AG04450 (cell line): ENCODE measurements around the gene DOCK9. TPM values are rescaled to one million over a fixed set of nuclear protein-coding genes. Genes with fewer than 3 reads are reported as not detected.

Experiments used
- CTCF ChIA-PET: fragments of 300-600, 350-600 bp; formaldehyde crosslinking; extraction: SDS; loops from one replicate; lab custom pipeline; 2022; ENCODE audit warnings: antibody characterized with exemption, inconsistent platforms; lab: Charles Lee
- POLR2A ChIA-PET: fragments of 350-600 bp; formaldehyde crosslinking; extraction: SDS; loops from one replicate; lab custom pipeline; 2021; ENCODE audit warnings: antibody characterized with exemption, inconsistent platforms; lab: Yijun Ruan, JAX
- DNase-seq: peaks from one replicate; pipeline ENCODE4 v3.0.0-alpha.2; 2011; ENCODE audit warnings: low read depth, low spot score
- H3K27ac ChIP-seq: one replicate; pipeline ENCODE4 v1.5.1; 2012; ENCODE audit warnings: low read depth, low read length, control low read depth
- H3K27me3 ChIP-seq: one replicate; pipeline ENCODE4 v1.6.0; 2012; ENCODE audit warnings: low read length; ENCODE audit not compliant: control insufficient read depth, insufficient read depth
- H3K4me3 ChIP-seq: 2 replicates; pipeline ENCODE4 v1.5.1; 2011; ENCODE audit warnings: mild to moderate bottlenecking, low read depth, low read length, control low read depth
- H3K9me3 ChIP-seq: 2 replicates; pipeline ENCODE4 v1.5.1; 2012; ENCODE audit warnings: low read length; ENCODE audit not compliant: control insufficient read depth, insufficient read depth
- polyA plus RNA-seq: library from polyadenylated mRNA; depleted of rRNA; stranded (reverse); fragments of >200 nt; gene quantifications from 2 replicates; pipeline ENCODE4 v1.2.3, GENCODE V29; 2011
- TF ChIP-seq, protein P1 (sequence below): IDR thresholded peaks from 2 replicates; pipeline ENCODE4 v1.5.1; 2011; ENCODE audit warnings: low read depth, low read length, control low read depth, inconsistent platforms

Gene DOCK9
- polyA plus RNA-seq, 1 experiment: 9.6 TPM

DNA sequence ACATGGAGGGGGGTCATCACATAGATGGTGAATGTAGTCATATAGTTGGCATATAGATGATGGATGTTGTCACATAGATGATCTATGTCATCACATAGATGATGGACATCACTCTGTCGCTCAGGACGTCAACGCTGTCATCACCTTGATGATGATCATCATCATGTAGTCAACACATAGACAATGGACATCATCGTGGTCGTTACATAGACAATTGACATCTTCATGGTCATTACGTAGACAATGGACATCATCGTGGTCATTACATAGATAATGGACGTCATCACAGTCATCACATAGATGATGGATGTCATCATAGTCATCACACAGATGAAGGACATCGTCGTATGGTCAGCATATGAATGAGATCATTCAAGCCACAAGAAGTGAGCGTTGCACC is 196.8 kb downstream of the DOCK9 start:
- TF ChIP-seq, protein P1, sequence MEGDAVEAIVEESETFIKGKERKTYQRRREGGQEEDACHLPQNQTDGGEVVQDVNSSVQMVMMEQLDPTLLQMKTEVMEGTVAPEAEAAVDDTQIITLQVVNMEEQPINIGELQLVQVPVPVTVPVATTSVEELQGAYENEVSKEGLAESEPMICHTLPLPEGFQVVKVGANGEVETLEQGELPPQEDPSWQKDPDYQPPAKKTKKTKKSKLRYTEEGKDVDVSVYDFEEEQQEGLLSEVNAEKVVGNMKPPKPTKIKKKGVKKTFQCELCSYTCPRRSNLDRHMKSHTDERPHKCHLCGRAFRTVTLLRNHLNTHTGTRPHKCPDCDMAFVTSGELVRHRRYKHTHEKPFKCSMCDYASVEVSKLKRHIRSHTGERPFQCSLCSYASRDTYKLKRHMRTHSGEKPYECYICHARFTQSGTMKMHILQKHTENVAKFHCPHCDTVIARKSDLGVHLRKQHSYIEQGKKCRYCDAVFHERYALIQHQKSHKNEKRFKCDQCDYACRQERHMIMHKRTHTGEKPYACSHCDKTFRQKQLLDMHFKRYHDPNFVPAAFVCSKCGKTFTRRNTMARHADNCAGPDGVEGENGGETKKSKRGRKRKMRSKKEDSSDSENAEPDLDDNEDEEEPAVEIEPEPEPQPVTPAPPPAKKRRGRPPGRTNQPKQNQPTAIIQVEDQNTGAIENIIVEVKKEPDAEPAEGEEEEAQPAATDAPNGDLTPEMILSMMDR: no peak
- H3K9me3 ChIP-seq: no peaks in the 10 kb centered on the region; the same call in 1 of the 2 replicates
- ChIA-PET CTCF (no interaction called here), POLR2A (no interaction called here)
- DNase-seq: no peak
- no peak overlapping the region for H3K4me3 ChIP-seq
- no peak overlapping the region for H3K27ac ChIP-seq
- peaks cover 9% of the 10 kb centered on the region for H3K27me3 ChIP-seq

DNA sequence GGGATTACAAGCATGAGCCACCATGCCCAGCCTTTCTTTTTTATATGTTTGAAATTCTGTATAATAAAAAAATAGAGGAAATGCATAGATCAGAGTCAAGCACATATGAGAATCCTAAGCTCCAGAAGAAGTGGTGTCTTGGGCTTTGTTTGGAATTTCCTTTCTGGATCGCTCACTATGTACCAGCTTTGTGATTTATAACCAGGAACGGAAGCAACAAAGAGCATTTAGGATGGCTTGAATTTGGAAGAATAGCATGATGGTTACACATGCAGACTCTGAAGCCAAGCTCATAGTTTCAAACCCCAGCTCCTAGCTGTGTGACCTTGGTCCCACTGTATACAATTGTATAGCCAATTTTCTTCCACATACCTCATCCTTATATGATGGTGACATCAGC is 197.4 kb downstream of the DOCK9 start:
- ChIA-PET POLR2A (no interaction called here), CTCF (no interaction called here)
- TF ChIP-seq, protein P1: no peak
- Histone ChIP-seq H3K4me3 (no peak overlapping the region), H3K27ac (no peak overlapping the region), H3K27me3 (peaks cover 6% of the 10 kb centered on the region), H3K9me3 (no peaks in the 10 kb centered on the region; the same call in 1 of the 2 replicates)
- no peak for DNase-seq

DNA sequence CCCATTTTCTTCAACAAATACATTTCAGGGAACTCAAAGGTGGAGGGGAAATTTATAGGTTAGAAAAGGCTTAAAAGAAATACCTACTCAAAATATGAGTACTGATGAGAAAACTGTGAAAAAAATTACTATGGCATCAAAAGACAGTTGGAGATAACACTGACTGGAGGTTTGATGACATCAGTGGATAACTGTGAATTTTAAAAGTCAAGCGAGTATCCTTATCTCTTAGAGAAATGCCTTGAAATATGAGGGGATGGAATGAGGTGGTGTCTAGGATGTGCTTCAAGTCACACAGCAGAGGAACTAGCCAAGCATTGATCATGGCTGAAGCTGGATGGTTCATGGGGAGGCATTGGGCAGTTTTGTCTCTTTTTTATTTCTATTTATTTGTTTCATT is 198.2 kb downstream of the DOCK9 start:
- Histone ChIP-seq H3K27ac (no peak overlapping the region), H3K9me3 (no peaks in the 10 kb centered on the region; the same call in 1 of the 2 replicates), H3K4me3 (no peak overlapping the region), H3K27me3 (peaks cover 5% of the 10 kb centered on the region)
- POLR2A ChIA-PET: no interaction called here
- CTCF ChIA-PET: no interaction called here
- TF ChIP-seq, protein P1: no peak
- no peak for DNase-seq

DNA sequence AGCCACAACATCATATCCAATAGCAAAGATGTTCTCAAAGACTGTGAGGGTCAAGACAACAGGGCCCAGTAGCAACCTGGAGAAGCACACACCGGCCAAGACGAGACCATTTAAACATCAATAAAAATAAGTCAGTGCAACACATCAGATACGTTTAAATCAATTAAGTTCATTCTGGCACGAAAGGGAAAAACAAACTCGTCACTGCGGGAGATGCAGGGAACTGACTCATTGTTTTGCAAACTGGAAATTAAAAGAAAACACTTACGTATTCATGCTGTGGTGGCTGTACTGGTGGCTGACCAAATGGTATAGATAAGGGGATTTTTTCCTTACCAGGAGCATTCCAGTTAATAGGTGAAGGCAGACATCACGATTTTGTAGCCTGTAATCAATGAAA is 199.1 kb downstream of the DOCK9 start:
- Histone ChIP-seq H3K27ac (no peak overlapping the region), H3K27me3 (peaks cover 5% of the 10 kb centered on the region), H3K9me3 (no peaks in the 10 kb centered on the region; the same call in 1 of the 2 replicates), H3K4me3 (no peak overlapping the region)
- POLR2A ChIA-PET: no interaction called here
- TF ChIP-seq, protein P1: no peak
- CTCF ChIA-PET: no interaction called here
- DNase-seq: no peak

DNA sequence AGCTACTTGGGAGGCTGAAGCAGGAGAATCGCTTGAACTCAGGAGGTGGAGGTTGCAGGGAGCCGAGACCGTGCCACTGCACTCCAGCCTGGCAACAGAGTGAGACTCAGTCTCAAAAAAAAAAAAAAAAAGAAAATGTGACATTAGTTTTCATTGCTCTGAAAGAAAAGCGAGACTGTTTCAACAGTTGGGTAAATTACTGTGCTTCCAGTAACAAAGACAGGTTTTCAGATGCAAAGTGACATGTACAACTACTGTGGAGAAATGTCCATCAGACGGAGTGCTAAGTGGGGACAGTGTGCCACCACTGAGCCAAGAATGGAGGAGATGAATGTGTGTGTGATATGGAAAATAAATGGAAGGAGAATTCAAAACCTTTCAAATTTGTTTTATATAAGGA is 201.2 kb downstream of the DOCK9 start:
- CTCF ChIA-PET: no interaction called here
- DNase-seq: no peak
- Histone ChIP-seq H3K9me3 (no peaks in the 10 kb centered on the region; the same call in 1 of the 2 replicates), H3K27ac (no peak overlapping the region), H3K27me3 (peaks cover 3% of the 10 kb centered on the region), H3K4me3 (no peak overlapping the region)
- TF ChIP-seq, protein P1: no peak
- POLR2A ChIA-PET: no interaction called here
